ENCODE measurements around the gene TULP3.
"Not testable (repeated sequence)": the region's sequence is repeated elsewhere in the genome, so short reads cannot be mapped to it uniquely, and the experiment has no call there.

Gene TULP3

GRCh38 chr12:2890388-2891239, at the start of gene TULP3:
TSS of gene TULP3 (plus strand) at chr12:2890891. CDS start at chr12:2890948, 57 bp downstream.
- peak; percentile 98 for DNase-seq

GRCh38 chr12:2841056-2841650, 49.5 kb upstream of the TULP3 start:
- no peak for DNase-seq

GRCh38 chr12:2842948-2843347, 47.7 kb upstream of the TULP3 start:
- DNase-seq = no peak

GRCh38 chr12:2844786-2845185, 45.9 kb upstream of the TULP3 start:
- no peak for DNase-seq

- DNase-seq = no peak
Measured at GRCh38 chr12:2845280-2845679, 45.4 kb upstream of the TULP3 start.

- DNase-seq = no peak
Measured at GRCh38 chr12:2851931-2852330, 38.8 kb upstream of the TULP3 start.

- peak; percentile 68 to 72 for DNase-seq
Measured at GRCh38 chr12:2853626-2854025, 37.1 kb upstream of the TULP3 start.

GRCh38 chr12:2854669-2855453, 35.8 kb upstream of the TULP3 start:
- DNase-seq = no peak

GRCh38 chr12:2855546-2855945, 35.1 kb upstream of the TULP3 start:
- no peak for DNase-seq

- DNase-seq = no peak
Measured at GRCh38 chr12:2856051-2856450, 34.6 kb upstream of the TULP3 start.

- no peak for DNase-seq
Measured at GRCh38 chr12:2857021-2857431, 33.7 kb upstream of the TULP3 start, which contains the start of gene TEX52. TSS of gene TEX52 (minus strand) at chr12:2857039. CDS start at chr12:2857026, 13 bp downstream.

- DNase-seq = no peak
Measured at GRCh38 chr12:2857576-2857975, 33.1 kb upstream of the TULP3 start.

- DNase-seq = no peak
Measured at GRCh38 chr12:2858334-2858733, 32.4 kb upstream of the TULP3 start.

- DNase-seq = no peak
Measured at GRCh38 chr12:2858944-2859421, 31.7 kb upstream of the TULP3 start.

GRCh38 chr12:2860170-2860569, 30.5 kb upstream of the TULP3 start:
- DNase-seq = no peak

GRCh38 chr12:2862876-2863275, 27.8 kb upstream of the TULP3 start:
- DNase-seq = no peak

GRCh38 chr12:2863402-2863801, 27.3 kb upstream of the TULP3 start:
- DNase-seq = not testable (repeated sequence)

GRCh38 chr12:2864198-2864597, 26.5 kb upstream of the TULP3 start:
- DNase-seq = no peak

GRCh38 chr12:2868986-2869632, 21.6 kb upstream of the TULP3 start:
- not testable (repeated sequence) for DNase-seq

GRCh38 chr12:2876431-2877046, 14.2 kb upstream of the TULP3 start:
- peak in 1 of 2 experiments; percentile 67 for DNase-seq

GRCh38 chr12:2877047-2877952, 13.4 kb upstream of the TULP3 start, which contains the start of the genes FOXM1 and RHNO1:
TSS of gene FOXM1 (minus strand) at chr12:2877174. CDS start at chr12:2874478, 2,696 bp downstream.
TSS of gene RHNO1 (plus strand) at chr12:2877223. CDS start at chr12:2885367, 8,144 bp downstream.
- DNase-seq = peak; percentile 90 to 93
